ENCODE results near the gene FOXL3. TPM values are rescaled to one million over a fixed set of nuclear protein-coding genes. Genes with fewer than 3 reads are reported as not detected.

The FOXL3 gene
- total RNA-seq, 1 experiment from 2014 or later, result not detected

GRCh38 chr7:297611-298374 lies 7.8 kb downstream of the FOXL3 start:
- intact Hi-C loops (cut with micrococcal nuclease; ENCODE audit: unreplicated experiment), result no loop called here
- no peaks in the 10 kb centered on the region for H3K36me3 ChIP-seq (ENCODE audit: low read depth)
- H2AFZ ChIP-seq, result no peak overlapping the region
- TF ChIP-seq CTCF (conservative IDR thresholded peaks at IDR 0.05) (no peak), EZH2 (IDR thresholded peaks at IDR 0.05; ENCODE audit: low read depth) (no peak)
- H3K27ac ChIP-seq, result no peak overlapping the region
- CTCF ChIA-PET, result interaction anchor here (0.8 kb wide), 1 partner anchor 22 kb away, joined by 5 read pairs; no protein-coding TSS in a partner anchor
- H3K4me3 ChIP-seq, result no peak overlapping the region
- peaks cover 60% of the 10 kb centered on the region for H3K27me3 ChIP-seq (ENCODE audit: insufficient read depth, low read depth)
- no peaks in the 10 kb centered on the region for H3K9me2 ChIP-seq (ENCODE audit: insufficient read depth)
- H3K4me2 ChIP-seq, result no peak overlapping the region
- H3K9me3 ChIP-seq (ENCODE audit: insufficient read depth, low read depth), result no peaks in the 10 kb centered on the region
- BruUV-seq (replicated peaks), result no TSS peak
- no peaks in the 10 kb centered on the region for H3K79me2 ChIP-seq (ENCODE audit: low read depth)
- POLR2A ChIA-PET (ENCODE audit: unreplicated experiment), result no interaction called here
- no peaks in the 10 kb centered on the region for H3F3A ChIP-seq (ENCODE audit: insufficient read depth, low read depth)
- no peaks in the 10 kb centered on the region for H4K20me1 ChIP-seq (ENCODE audit: insufficient read depth)
- no peak for DNase-seq
- H3K4me1 ChIP-seq (replicated peaks; ENCODE audit: insufficient read depth), result no peaks in the 10 kb centered on the region

- ChIA-PET POLR2A (ENCODE audit: unreplicated experiment) (no interaction called here), CTCF (no interaction called here)
Observed at GRCh38 chr7:298375-298702, 8.4 kb downstream of the FOXL3 start.

GRCh38 chr7:298743-299142 lies 8.8 kb downstream of the FOXL3 start:
- TF ChIP-seq CTCF (conservative IDR thresholded peaks at IDR 0.05) (no peak), EZH2 (IDR thresholded peaks at IDR 0.05; ENCODE audit: low read depth) (no peak)
- H3K4me2 ChIP-seq, result no peak overlapping the region
- no peak overlapping the region for H3K4me3 ChIP-seq
- H3F3A ChIP-seq (ENCODE audit: insufficient read depth, low read depth), result no peaks in the 10 kb centered on the region
- H3K27ac ChIP-seq, result no peak overlapping the region
- no peaks in the 10 kb centered on the region for H3K79me2 ChIP-seq (ENCODE audit: low read depth)
- intact Hi-C loops (cut with micrococcal nuclease; ENCODE audit: unreplicated experiment), result no loop called here
- no peak for DNase-seq
- ChIA-PET POLR2A (ENCODE audit: unreplicated experiment) (no interaction called here), CTCF (no interaction called here)
- H3K4me1 ChIP-seq (replicated peaks; ENCODE audit: insufficient read depth), result no peaks in the 10 kb centered on the region
- peaks cover 61% of the 10 kb centered on the region for H3K27me3 ChIP-seq (ENCODE audit: insufficient read depth, low read depth)
- BruUV-seq (replicated peaks), result no TSS peak
- H3K36me3 ChIP-seq (ENCODE audit: low read depth), result no peaks in the 10 kb centered on the region
- H3K9me2 ChIP-seq (ENCODE audit: insufficient read depth), result no peaks in the 10 kb centered on the region
- no peak overlapping the region for H2AFZ ChIP-seq
- no peaks in the 10 kb centered on the region for H3K9me3 ChIP-seq (ENCODE audit: insufficient read depth, low read depth)
- no peaks in the 10 kb centered on the region for H4K20me1 ChIP-seq (ENCODE audit: insufficient read depth)

More at GRCh38 chr7:298375-298702, 8.4 kb downstream of the FOXL3 start:
- peaks cover 60% of the 10 kb centered on the region for H3K27me3 ChIP-seq (ENCODE audit: insufficient read depth, low read depth)
- no peak for DNase-seq
- intact Hi-C loops (cut with micrococcal nuclease; ENCODE audit: unreplicated experiment), result no loop called here
- no peaks in the 10 kb centered on the region for H3K9me3 ChIP-seq (ENCODE audit: insufficient read depth, low read depth)
- no peak overlapping the region for H3K27ac ChIP-seq
- no peaks in the 10 kb centered on the region for H3F3A ChIP-seq (ENCODE audit: insufficient read depth, low read depth)
- no peaks in the 10 kb centered on the region for H3K9me2 ChIP-seq (ENCODE audit: insufficient read depth)
- H3K79me2 ChIP-seq (ENCODE audit: low read depth), result no peaks in the 10 kb centered on the region
- H2AFZ ChIP-seq, result no peak overlapping the region
- TF ChIP-seq CTCF (conservative IDR thresholded peaks at IDR 0.05) (no peak), EZH2 (IDR thresholded peaks at IDR 0.05; ENCODE audit: low read depth) (no peak)
- H3K36me3 ChIP-seq (ENCODE audit: low read depth), result no peaks in the 10 kb centered on the region
- no peak overlapping the region for H3K4me2 ChIP-seq
- BruUV-seq (replicated peaks), result no TSS peak
- H3K4me3 ChIP-seq, result no peak overlapping the region
- no peaks in the 10 kb centered on the region for H4K20me1 ChIP-seq (ENCODE audit: insufficient read depth)
- H3K4me1 ChIP-seq (replicated peaks; ENCODE audit: insufficient read depth), result no peaks in the 10 kb centered on the region

Data from PC-9 (cell line).